Measurements from ENCODE around the gene PRRG2.
"Not testable (repeated sequence)": the region's sequence is repeated elsewhere in the genome, so short reads cannot be mapped to it uniquely, and the experiment has no call there.

PRRG2 gene

GRCh38 chr19:49614096-49614833, 33.1 kb downstream of the PRRG2 start:
- peak; percentile 10 for DNase-seq

GRCh38 chr19:49615861-49616260, 34.7 kb downstream of the PRRG2 start:
- no peak for DNase-seq

GRCh38 chr19:49616532-49616931, 35.4 kb downstream of the PRRG2 start:
- no peak for DNase-seq

- no peak for DNase-seq
Measured at GRCh38 chr19:49616945-49617344, 35.8 kb downstream of the PRRG2 start.

GRCh38 chr19:49617860-49618259, 36.7 kb downstream of the PRRG2 start:
- DNase-seq = not testable (repeated sequence)

GRCh38 chr19:49624967-49625910, 44.1 kb downstream of the PRRG2 start:
- DNase-seq = no peak

- no peak for DNase-seq
Measured at GRCh38 chr19:49626226-49626625, 45.1 kb downstream of the PRRG2 start.

GRCh38 chr19:49629659-49630058, 48.5 kb downstream of the PRRG2 start:
- no peak for DNase-seq

- no peak for DNase-seq
Measured at GRCh38 chr19:49631014-49631588, 50.0 kb downstream of the PRRG2 start.

- no peak for DNase-seq
Measured at GRCh38 chr19:49631610-49632192, 50.6 kb downstream of the PRRG2 start.

GRCh38 chr19:49632576-49632975, 51.5 kb downstream of the PRRG2 start:
- no peak for DNase-seq

GRCh38 chr19:49633273-49633672, 52.2 kb downstream of the PRRG2 start:
- DNase-seq = not testable (repeated sequence)

- no peak for DNase-seq
Measured at GRCh38 chr19:49635530-49636232, 54.6 kb downstream of the PRRG2 start.

GRCh38 chr19:49636233-49636932, 55.3 kb downstream of the PRRG2 start:
- no peak for DNase-seq

- DNase-seq = no peak
Measured at GRCh38 chr19:49637821-49638738, 57.0 kb downstream of the PRRG2 start.

GRCh38 chr19:49639401-49640112, 58.4 kb downstream of the PRRG2 start:
- no peak for DNase-seq

GRCh38 chr19:49640113-49640898, 59.2 kb downstream of the PRRG2 start, which contains the start of gene RRAS:
TSS of gene RRAS (minus strand) at chr19:49640143. CDS start at chr19:49640098, 45 bp downstream.
- peak; percentile 100 for DNase-seq
